GM23338 (cell line): ENCODE data around the gene ARL14EP.

Experiments
- CTCF ChIP-seq, 2 experiments: fragments of 200-600 bp in 1 of 2; sonication (generic) in 1 of 2; conservative IDR thresholded peaks; 2 replicates each; pipeline versions ENCODE4 v1.5.1 to v1.6.1; 2016 to 2017; ENCODE audit warnings: antibody characterized with exemption in 2 of 2, low read depth in 2 of 2, mild to moderate bottlenecking in 2 of 2, moderate library complexity in 1 of 2
- EZH2 ChIP-seq: fragments of 200-600 bp; sonication (generic); IDR thresholded peaks from one replicate; pipeline ENCODE4 v1.8.0; 2017; ENCODE audit warnings: antibody characterized with exemption, mild to moderate bottlenecking, low read depth; ENCODE audit not compliant: unreplicated experiment
- EZH2phosphoT487 ChIP-seq: fragments of 200-600 bp; sonication (generic); IDR thresholded peaks from one replicate; pipeline ENCODE4 v1.8.1; 2018; ENCODE audit warnings: antibody characterized with exemption; ENCODE audit not compliant: unreplicated experiment
- POLR2AphosphoS5 ChIP-seq: IDR thresholded peaks from 2 replicates; pipeline ENCODE4 v1.6.1; 2016; ENCODE audit warnings: antibody characterized with exemption, low read depth
- REST ChIP-seq: IDR thresholded peaks from one replicate; pipeline ENCODE4 v1.6.1; 2018; ENCODE audit warnings: antibody characterized with exemption; ENCODE audit not compliant: unreplicated experiment
- ZNF114 ChIP-seq: fragments of 250-450 bp; sonication (Bioruptor Pico); IDR thresholded peaks from 2 replicates; pipeline ENCODE4 v1.5.0; 2020; ENCODE audit warnings: mild to moderate bottlenecking, moderate library complexity
- ZNF462 ChIP-seq: fragments of 250-450 bp; sonication (Bioruptor Pico); IDR thresholded peaks from 2 replicates; pipeline ENCODE4 v1.5.0; 2020; ENCODE audit warnings: mild to moderate bottlenecking, moderate library complexity

DNA sequence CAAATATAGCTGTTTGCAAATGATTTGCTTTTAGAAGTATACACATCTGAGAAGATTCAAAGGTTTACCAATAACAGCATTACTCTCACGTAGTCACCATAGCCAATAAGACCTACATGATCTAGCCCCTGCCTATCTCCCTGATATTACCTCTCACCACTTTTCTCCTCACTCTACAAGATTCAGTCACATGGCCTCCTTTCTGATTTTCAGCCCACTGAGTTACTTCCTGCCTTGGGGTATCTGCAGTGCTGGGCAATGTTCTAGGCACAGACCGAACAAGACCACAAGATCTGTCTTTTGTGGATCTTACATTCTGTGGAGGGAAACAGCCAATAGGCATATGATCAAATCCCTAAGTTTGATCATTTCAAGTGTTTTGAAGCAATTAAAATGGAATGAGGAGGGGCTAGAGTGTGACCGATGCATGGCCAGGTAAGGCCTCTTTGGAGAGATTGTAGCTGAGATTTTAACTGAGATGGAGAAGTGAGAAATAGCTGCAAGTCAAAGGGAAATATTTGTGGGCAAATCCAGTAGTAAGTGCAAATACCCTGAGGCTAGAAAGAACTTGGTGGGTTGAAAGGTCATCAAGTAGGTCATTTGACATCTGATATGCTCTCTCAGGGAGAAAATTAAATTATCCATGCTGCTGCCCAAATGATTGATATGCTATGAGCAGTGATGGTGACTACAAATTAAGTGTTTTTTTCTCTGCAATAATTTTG, 43.1 kb downstream of the ARL14EP start:
- TF ChIP-seq EZH2phosphoT487 (no peak), CTCF (conservative IDR thresholded peaks at IDR 0.05; ENCODE audit: low read depth in 2 of 2) (no peak), REST (no peak), POLR2AphosphoS5 (no peak), EZH2 (no peak), ZNF114 (CRISPR knock-in tag) (no peak), ZNF462 (CRISPR knock-in tag) (no peak)
